ENCODE measurements around the gene ATXN7.

Gene ATXN7

GRCh38 chr3:64026346-64026745 lies 162.7 kb downstream of the ATXN7 start:
- H3K36me3 ChIP-seq (ENCODE audit: insufficient read depth, low read length), result no peaks in the 10 kb centered on the region
- no peaks in the 10 kb centered on the region for H3K27me3 ChIP-seq (ENCODE audit: insufficient read depth, low read length, poor library complexity, severe bottlenecking)
- no peak overlapping the region for H2AFZ ChIP-seq (ENCODE audit: low read length)
- H3K9me3 ChIP-seq (ENCODE audit: insufficient read depth, low read depth, low read length), result no peaks in the 10 kb centered on the region
- TF ChIP-seq EZH2phosphoT487 (IDR thresholded peaks at IDR 0.05; ENCODE audit: borderline replicate concordance) (no peak), CTCF (conservative IDR thresholded peaks at IDR 0.05; ENCODE audit: low read length) (no peak)
- peaks cover 15% of the 10 kb centered on the region for H4K20me1 ChIP-seq (ENCODE audit: insufficient read depth, low read length, poor library complexity, severe bottlenecking)
- peaks cover 19% of the 10 kb centered on the region for H3K79me2 ChIP-seq (ENCODE audit: insufficient read depth, low read length)
- no peak overlapping the region for H3K4me3 ChIP-seq (ENCODE audit: low read length, poor library complexity, severe bottlenecking)
- H3K4me1 ChIP-seq (ENCODE audit: insufficient read depth, low read length, poor library complexity, severe bottlenecking), result peaks cover 13% of the 10 kb centered on the region
- H3K9ac ChIP-seq (ENCODE audit: low read depth, low read length, poor library complexity, severe bottlenecking), result no peak overlapping the region
- no peaks in the 10 kb centered on the region for H3K9me2 ChIP-seq (replicated peaks; ENCODE audit: low read depth, low read length)
- H3F3A ChIP-seq (ENCODE audit: low read depth), result no peaks in the 10 kb centered on the region
- no peak overlapping the region for H3K4me2 ChIP-seq (ENCODE audit: low read depth, low read length, poor library complexity, severe bottlenecking)

GRCh38 chr3:64027658-64028057 lies 164.0 kb downstream of the ATXN7 start:
- Histone ChIP-seq H2AFZ (ENCODE audit: low read length) (no peak overlapping the region), H3K79me2 (ENCODE audit: insufficient read depth, low read length) (peaks cover 5% of the 10 kb centered on the region), H3K27me3 (ENCODE audit: insufficient read depth, low read length, poor library complexity, severe bottlenecking) (no peaks in the 10 kb centered on the region), H3F3A (ENCODE audit: low read depth) (no peaks in the 10 kb centered on the region), H3K4me1 (ENCODE audit: insufficient read depth, low read length, poor library complexity, severe bottlenecking) (peaks cover 2% of the 10 kb centered on the region), H3K9me2 (replicated peaks; ENCODE audit: low read depth, low read length) (no peaks in the 10 kb centered on the region), H3K9ac (ENCODE audit: low read depth, low read length, poor library complexity, severe bottlenecking) (no peak overlapping the region), H4K20me1 (ENCODE audit: insufficient read depth, low read length, poor library complexity, severe bottlenecking) (peaks cover 5% of the 10 kb centered on the region), H3K4me2 (ENCODE audit: low read depth, low read length, poor library complexity, severe bottlenecking) (no peak overlapping the region), H3K4me3 (ENCODE audit: low read length, poor library complexity, severe bottlenecking) (no peak overlapping the region), H3K9me3 (ENCODE audit: insufficient read depth, low read depth, low read length) (no peaks in the 10 kb centered on the region), H3K36me3 (ENCODE audit: insufficient read depth, low read length) (no peaks in the 10 kb centered on the region)
- TF ChIP-seq CTCF (conservative IDR thresholded peaks at IDR 0.05; ENCODE audit: low read length) (no peak), EZH2phosphoT487 (IDR thresholded peaks at IDR 0.05; ENCODE audit: borderline replicate concordance) (no peak)

GRCh38 chr3:64028754-64029153 lies 165.1 kb downstream of the ATXN7 start:
- H2AFZ ChIP-seq (ENCODE audit: low read length), result no peak overlapping the region

More at GRCh38 chr3:64028754-64029153, 165.1 kb downstream of the ATXN7 start:
- Histone ChIP-seq H3K4me3 (ENCODE audit: low read length, poor library complexity, severe bottlenecking) (no peak overlapping the region), H3K4me2 (ENCODE audit: low read depth, low read length, poor library complexity, severe bottlenecking) (no peak overlapping the region), H3K9me3 (ENCODE audit: insufficient read depth, low read depth, low read length) (no peaks in the 10 kb centered on the region), H3K36me3 (ENCODE audit: insufficient read depth, low read length) (no peaks in the 10 kb centered on the region), H3K9ac (ENCODE audit: low read depth, low read length, poor library complexity, severe bottlenecking) (no peak overlapping the region), H3K79me2 (ENCODE audit: insufficient read depth, low read length) (no peaks in the 10 kb centered on the region), H3F3A (ENCODE audit: low read depth) (no peaks in the 10 kb centered on the region), H3K27me3 (ENCODE audit: insufficient read depth, low read length, poor library complexity, severe bottlenecking) (no peaks in the 10 kb centered on the region), H3K9me2 (replicated peaks; ENCODE audit: low read depth, low read length) (no peaks in the 10 kb centered on the region), H3K4me1 (ENCODE audit: insufficient read depth, low read length, poor library complexity, severe bottlenecking) (no peaks in the 10 kb centered on the region), H4K20me1 (ENCODE audit: insufficient read depth, low read length, poor library complexity, severe bottlenecking) (no peaks in the 10 kb centered on the region)
- no peak for TF ChIP-seq EZH2phosphoT487 (IDR thresholded peaks at IDR 0.05; ENCODE audit: borderline replicate concordance)
- no peak for TF ChIP-seq CTCF (conservative IDR thresholded peaks at IDR 0.05; ENCODE audit: low read length)

Data from Loucy (cell line).